AG09309 (cell line): ENCODE results near the gene BTAF1.
A peak's percentile ranks its signal among the peaks of the same experiment; 100 is the strongest.

ENCODE experiments used
- DNase-seq: peaks from one replicate; pipeline ENCODE4 v3.0.0-alpha.2; 2010; ENCODE audit warnings: low read depth
- H3K4me3 ChIP-seq: 2 replicates; pipeline ENCODE4 v1.5.1; 2011; ENCODE audit warnings: mild to moderate bottlenecking, low read depth, low read length, moderate library complexity; ENCODE audit not compliant: control insufficient read depth
- CTCF ChIP-seq: IDR thresholded peaks from 2 replicates; pipeline ENCODE4 v1.5.1; 2011; ENCODE audit warnings: mild to moderate bottlenecking, low read depth, low read length, inconsistent platforms; ENCODE audit not compliant: insufficient read depth, control insufficient read depth; ENCODE audit errors: missing control alignments

The BTAF1 gene

GRCh38 chr10:92062273-92062672 lies 138.7 kb downstream of the BTAF1 start:
- no peak overlapping the region for H3K4me3 ChIP-seq
- TF ChIP-seq CTCF, result no peak
- no peak for DNase-seq

DNA sequence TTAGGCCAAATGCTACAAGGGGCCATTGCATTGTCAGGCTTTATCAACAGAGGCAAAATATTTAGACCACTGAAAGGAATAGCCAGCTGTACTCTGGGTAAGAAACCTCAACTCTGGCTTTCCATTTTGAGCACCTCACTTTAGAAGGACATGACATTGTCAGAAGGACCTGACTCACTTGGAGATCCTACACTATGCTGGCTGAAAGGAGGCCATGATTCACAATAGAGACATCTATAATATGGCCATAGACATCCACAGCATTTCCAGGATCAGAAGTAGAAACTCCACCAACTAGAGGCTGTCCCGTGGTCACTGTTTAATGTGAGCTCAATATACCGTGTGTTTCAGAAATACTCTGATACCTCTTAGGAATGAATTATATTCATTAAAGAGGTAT lies 140.9 kb downstream of the BTAF1 start:
- DNase-seq, result no peak
- TF ChIP-seq CTCF, result no peak

GRCh38 chr10:92066386-92066785 lies 142.8 kb downstream of the BTAF1 start:
- DNase-seq, result no peak

More for the DNA sequence above, 140.9 kb downstream of the BTAF1 start:
- H3K4me3 ChIP-seq, result no peak overlapping the region

DNA sequence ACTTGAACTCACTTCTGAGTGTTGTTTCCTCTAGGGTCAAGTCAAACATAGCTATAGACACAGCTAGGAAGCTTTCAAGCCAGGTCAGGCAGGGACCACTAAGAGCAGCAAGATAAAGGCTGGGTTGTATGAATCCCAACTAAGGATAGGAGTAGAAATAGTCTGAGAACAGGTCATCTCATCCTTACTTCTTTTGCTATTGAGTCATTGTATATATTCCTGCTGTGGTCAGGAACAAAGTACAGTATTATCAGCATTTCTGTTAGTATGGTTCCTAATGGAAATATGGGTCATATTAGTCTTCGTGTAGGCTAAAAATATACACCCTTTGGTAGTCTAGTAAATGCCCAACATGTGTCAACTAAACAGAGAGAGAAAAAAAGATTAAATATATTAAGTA lies 145.3 kb downstream of the BTAF1 start:
- no peak for TF ChIP-seq CTCF
- DNase-seq, result no peak
- H3K4me3 ChIP-seq, result no peak overlapping the region

More at GRCh38 chr10:92066386-92066785, 142.8 kb downstream of the BTAF1 start:
- no peak for TF ChIP-seq CTCF
- H3K4me3 ChIP-seq, result no peak overlapping the region

GRCh38 chr10:92074126-92074887 lies 150.7 kb downstream of the BTAF1 start:
- DNase-seq, result no peak
- peak; percentile 18 for TF ChIP-seq CTCF

DNA sequence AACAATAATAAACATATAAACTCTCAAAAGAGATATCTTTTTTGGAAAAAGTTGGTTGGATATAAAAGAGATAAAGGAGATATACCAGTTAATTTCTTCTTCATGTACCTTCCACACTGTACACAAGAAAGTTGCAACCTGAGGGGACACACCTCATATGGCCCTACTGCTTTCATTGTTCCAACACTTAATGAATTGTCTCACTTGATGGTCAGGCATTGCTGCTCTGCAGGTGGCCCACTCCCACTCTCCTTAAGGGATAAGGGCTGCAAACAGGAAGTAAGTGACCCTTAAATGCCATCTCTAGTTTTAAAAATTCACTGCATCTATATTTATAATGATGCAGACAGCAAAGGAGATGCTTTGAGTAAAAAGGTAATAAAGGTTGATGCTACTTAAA lies 152.3 kb downstream of the BTAF1 start:
- no peak for TF ChIP-seq CTCF

More at GRCh38 chr10:92074126-92074887, 150.7 kb downstream of the BTAF1 start:
- H3K4me3 ChIP-seq, result no peak overlapping the region

More for the DNA sequence above, 152.3 kb downstream of the BTAF1 start:
- H3K4me3 ChIP-seq, result no peak overlapping the region
- DNase-seq, result no peak
